ENCODE measurements around the gene TMPRSS7. TPM values are rescaled to one million over a fixed set of nuclear protein-coding genes. Genes with fewer than 3 reads are reported as not detected.

Gene TMPRSS7
- total and polyA plus RNA-seq, 3 donors from 2014 or later = 2.0 to 5.8 (median 2.8) TPM

- intact Hi-C loops (cut with DNase I; ENCODE audit: low total_unique reads) = no loop called here
- Histone ChIP-seq H3K27ac (no peak overlapping the region), H3K27me3 (no peaks in the 10 kb centered on the region), H3K4me3 (no peak overlapping the region), H3K36me3 (ENCODE audit: low read depth, missing control alignments) (no peaks in the 10 kb centered on the region), H3K4me1 (peaks cover 11% of the 10 kb centered on the region), H3K9me3 (no peaks in the 10 kb centered on the region)
- TF ChIP-seq POLR2A (IDR thresholded peaks at IDR 0.05) (no peak), CTCF (IDR thresholded peaks at IDR 0.05) (no peak)
- WGBS, 2 donors = 70 to 73% methylated on average over 9 of the region's 9 CpGs
- DNase-seq = no peak
Measured at GRCh38 chr3:112119962-112120836, 85.7 kb downstream of the TMPRSS7 start.

GRCh38 chr3:112121577-112122547 lies 87.3 kb downstream of the TMPRSS7 start:
- H3K27ac ChIP-seq = no peak overlapping the region
- 94 to 95% methylated on average over 2 of the region's 2 CpGs for WGBS, 2 donors
- H3K36me3 ChIP-seq (ENCODE audit: low read depth, missing control alignments) = no peaks in the 10 kb centered on the region
- no peak overlapping the region for H3K4me3 ChIP-seq
- H3K27me3 ChIP-seq = no peaks in the 10 kb centered on the region
- intact Hi-C loops (cut with DNase I; ENCODE audit: low total_unique reads) = no loop called here
- H3K9me3 ChIP-seq = no peaks in the 10 kb centered on the region
- TF ChIP-seq POLR2A (IDR thresholded peaks at IDR 0.05) (no peak), CTCF (IDR thresholded peaks at IDR 0.05) (no peak)
- no peak for DNase-seq
- H3K4me1 ChIP-seq = peaks cover 18% of the 10 kb centered on the region

- no peaks in the 10 kb centered on the region for H3K9me3 ChIP-seq
- H3K4me1 ChIP-seq = peaks cover 22% of the 10 kb centered on the region
- H3K36me3 ChIP-seq (ENCODE audit: low read depth, missing control alignments) = no peaks in the 10 kb centered on the region
- no peak for DNase-seq
- no peak for TF ChIP-seq CTCF (IDR thresholded peaks at IDR 0.05)
- TF ChIP-seq POLR2A (IDR thresholded peaks at IDR 0.05) = no peak
- no peaks in the 10 kb centered on the region for H3K27me3 ChIP-seq
- no peak overlapping the region for H3K27ac ChIP-seq
- H3K4me3 ChIP-seq = no peak overlapping the region
- intact Hi-C loops (cut with DNase I; ENCODE audit: low total_unique reads) = no loop called here
Measured at GRCh38 chr3:112122870-112123269, 88.3 kb downstream of the TMPRSS7 start.

GRCh38 chr3:112123548-112123947 lies 89.0 kb downstream of the TMPRSS7 start:
- TF ChIP-seq POLR2A (IDR thresholded peaks at IDR 0.05) (no peak), CTCF (IDR thresholded peaks at IDR 0.05) (no peak)
- Histone ChIP-seq H3K9me3 (no peaks in the 10 kb centered on the region), H3K36me3 (ENCODE audit: low read depth, missing control alignments) (no peaks in the 10 kb centered on the region), H3K27me3 (no peaks in the 10 kb centered on the region), H3K4me1 (peaks cover 22% of the 10 kb centered on the region), H3K27ac (no peak overlapping the region), H3K4me3 (no peak overlapping the region)
- 83 to 98% methylated on average over 2 of the region's 2 CpGs for WGBS, 2 donors
- intact Hi-C loops (cut with DNase I; ENCODE audit: low total_unique reads) = no loop called here
- no peak for DNase-seq
